ENCODE measurements around the gene VAPB.
"Not testable (repeated sequence)": the region's sequence is repeated elsewhere in the genome, so short reads cannot be mapped to it uniquely, and the experiment has no call there.

Gene VAPB

GRCh38 chr20:58359441-58359840, 29.6 kb upstream of the VAPB start:
- Histone ChIP-seq H3K36me3 (peaks cover 36 to 98% (median 74%) of the 10 kb centered on the region in 11 experiments), H3K4me2 (peak overlapping the region in 4 of 11 experiments; percentile 50 to 62 (median 56); a peak in 4 of 22 replicates), H3K9me3 (replicated peaks in 1 of 11) (no peaks in the 10 kb centered on the region), H3K4me3 (no peak overlapping the region), H3K9ac (no peak overlapping the region), H3K27me3 (no peaks in the 10 kb centered on the region), H4K20me1 (peaks cover 5 to 27% (median 14%) of the 10 kb centered on the region in 11 experiments; a peak in 12 of 22 replicates), H3K27ac (no peak overlapping the region), H3K4me1 (peaks cover 7 to 25% (median 19%) of the 10 kb centered on the region in 10 experiments)
- TF ChIP-seq Cebpa-rat (IDR thresholded peaks at IDR 0.05) = no peak

- Histone ChIP-seq H3K4me3 (no peak overlapping the region), H3K9ac (peak overlapping the region in 1 of 11 experiments; percentile 8; a peak in 2 of 22 replicates), H4K20me1 (peaks cover 5 to 27% (median 14%) of the 10 kb centered on the region in 11 experiments; a peak in 12 of 22 replicates), H3K9me3 (replicated peaks in 1 of 11) (no peaks in the 10 kb centered on the region), H3K4me2 (peak overlapping the region; percentile 35 to 69 (median 58); a peak in 20 of 22 replicates), H3K36me3 (peaks cover 30 to 98% (median 63%) of the 10 kb centered on the region in 11 experiments), H3K27me3 (no peaks in the 10 kb centered on the region), H3K4me1 (peaks cover 7 to 25% (median 19%) of the 10 kb centered on the region in 10 experiments), H3K27ac (no peak overlapping the region)
- TF ChIP-seq Cebpa-rat (IDR thresholded peaks at IDR 0.05) = no peak
Observed at GRCh38 chr20:58360936-58361335, 28.1 kb upstream of the VAPB start.

GRCh38 chr20:58361481-58362205, 27.4 kb upstream of the VAPB start:
- peaks cover 5 to 27% (median 14%) of the 10 kb centered on the region in 11 experiments; a peak in 12 of 22 replicates for H4K20me1 ChIP-seq
- peaks cover 29 to 98% (median 57%) of the 10 kb centered on the region in 11 experiments for H3K36me3 ChIP-seq
- peak overlapping the region in 8 of 11 experiments; percentile 20 to 69 (median 60); a peak in 11 of 22 replicates for H3K4me2 ChIP-seq
- no peak overlapping the region for H3K9ac ChIP-seq
- no peak overlapping the region for H3K27ac ChIP-seq
- peaks cover 7 to 25% (median 19%) of the 10 kb centered on the region in 10 experiments for H3K4me1 ChIP-seq
- no peaks in the 10 kb centered on the region for H3K27me3 ChIP-seq
- no peak overlapping the region for H3K4me3 ChIP-seq
- no peaks in the 10 kb centered on the region for H3K9me3 ChIP-seq (replicated peaks in 1 of 11)
- no peak for TF ChIP-seq Cebpa-rat (IDR thresholded peaks at IDR 0.05)

GRCh38 chr20:58362206-58362516, 26.9 kb upstream of the VAPB start:
- no peaks in the 10 kb centered on the region for H3K9me3 ChIP-seq (replicated peaks in 1 of 11)
- no peak overlapping the region for H3K27ac ChIP-seq
- H3K4me3 ChIP-seq = no peak overlapping the region
- H3K4me2 ChIP-seq = no peak overlapping the region
- no peak overlapping the region for H3K9ac ChIP-seq
- no peak for TF ChIP-seq Cebpa-rat (IDR thresholded peaks at IDR 0.05)
- peaks cover 32 to 98% (median 52%) of the 10 kb centered on the region in 11 experiments for H3K36me3 ChIP-seq
- H3K27me3 ChIP-seq = no peaks in the 10 kb centered on the region
- peaks cover 5 to 27% (median 14%) of the 10 kb centered on the region in 11 experiments; a peak in 12 of 22 replicates for H4K20me1 ChIP-seq
- peaks cover 7 to 25% (median 19%) of the 10 kb centered on the region in 10 experiments for H3K4me1 ChIP-seq

- no peak for TF ChIP-seq Cebpa-rat (IDR thresholded peaks at IDR 0.05)
- H3K4me3 ChIP-seq = no peak overlapping the region
- peaks cover 5 to 27% (median 14%) of the 10 kb centered on the region in 11 experiments; a peak in 12 of 22 replicates for H4K20me1 ChIP-seq
- H3K27me3 ChIP-seq = no peaks in the 10 kb centered on the region
- peaks cover 32 to 98% (median 50%) of the 10 kb centered on the region in 11 experiments; a peak in 21 of 22 replicates for H3K36me3 ChIP-seq
- H3K9ac ChIP-seq = no peak overlapping the region
- H3K4me1 ChIP-seq = peaks cover 7 to 25% (median 19%) of the 10 kb centered on the region in 10 experiments
- no peaks in the 10 kb centered on the region for H3K9me3 ChIP-seq (replicated peaks in 1 of 11)
- H3K27ac ChIP-seq = no peak overlapping the region
- H3K4me2 ChIP-seq = no peak overlapping the region
Observed at GRCh38 chr20:58362970-58363369, 26.1 kb upstream of the VAPB start.

- no peak overlapping the region for H3K4me3 ChIP-seq
- no peak overlapping the region for H3K27ac ChIP-seq
- peaks cover 10 to 72% (median 28%) of the 10 kb centered on the region in 11 experiments; a peak in 20 of 22 replicates for H3K36me3 ChIP-seq
- H3K9ac ChIP-seq = no peak overlapping the region
- H4K20me1 ChIP-seq = peaks cover 0 to 6% (median under 1%) of the 10 kb centered on the region in 11 experiments; a peak in 7 of 22 replicates
- H3K9me3 ChIP-seq (replicated peaks in 1 of 11) = no peaks in the 10 kb centered on the region
- peaks cover 0 to under 1% (median 0%) of the 10 kb centered on the region in 10 experiments; a peak in 2 of 20 replicates for H3K4me1 ChIP-seq
- TF ChIP-seq Cebpa-rat (IDR thresholded peaks at IDR 0.05) = no peak
- no peak overlapping the region for H3K4me2 ChIP-seq
- H3K27me3 ChIP-seq = no peaks in the 10 kb centered on the region
Observed at GRCh38 chr20:58366866-58367265, 22.2 kb upstream of the VAPB start.

- no peak overlapping the region for H3K27ac ChIP-seq
Observed at GRCh38 chr20:58372806-58373205, 16.2 kb upstream of the VAPB start.

GRCh38 chr20:58373296-58373695, 15.7 kb upstream of the VAPB start:
- not testable (repeated sequence) for H4K20me1 ChIP-seq

More at GRCh38 chr20:58372806-58373205, 16.2 kb upstream of the VAPB start:
- Histone ChIP-seq H4K20me1 (no peaks in the 10 kb centered on the region), H3K36me3 (peaks cover 0 to 13% (median 0%) of the 10 kb centered on the region in 11 experiments; a peak in 4 of 22 replicates), H3K27me3 (no peaks in the 10 kb centered on the region), H3K4me3 (no peak overlapping the region), H3K4me1 (peaks cover 0 to 10% (median 7%) of the 10 kb centered on the region in 10 experiments; a peak in 6 of 20 replicates), H3K9ac (no peak overlapping the region), H3K4me2 (no peak overlapping the region), H3K9me3 (replicated peaks in 1 of 11) (no peaks in the 10 kb centered on the region)
- TF ChIP-seq Cebpa-rat (IDR thresholded peaks at IDR 0.05) = no peak

GRCh38 chr20:58374027-58374850, 14.8 kb upstream of the VAPB start:
- Histone ChIP-seq H3K4me1 (peaks cover 0 to 13% (median 8%) of the 10 kb centered on the region in 10 experiments; a peak in 6 of 20 replicates), H3K9ac (no peak overlapping the region), H3K27me3 (no peaks in the 10 kb centered on the region), H3K4me2 (peak overlapping the region in 4 of 11 experiments; percentile 15 to 32 (median 16); a peak in 3 of 22 replicates), H4K20me1 (no peaks in the 10 kb centered on the region), H3K27ac (no peak overlapping the region), H3K36me3 (no peaks in the 10 kb centered on the region), H3K4me3 (no peak overlapping the region), H3K9me3 (replicated peaks in 1 of 11) (no peaks in the 10 kb centered on the region)
- no peak for TF ChIP-seq Cebpa-rat (IDR thresholded peaks at IDR 0.05)

More at GRCh38 chr20:58373296-58373695, 15.7 kb upstream of the VAPB start:
- H3K4me3 ChIP-seq; H3K27ac ChIP-seq; H3K9me3 ChIP-seq (replicated peaks in 1 of 11); H3K9ac ChIP-seq; H3K4me2 ChIP-seq; H3K36me3 ChIP-seq; H3K27me3 ChIP-seq: not testable (repeated sequence)
- H3K4me1 ChIP-seq = peaks cover 0 to 13% (median 8%) of the 10 kb centered on the region in 10 experiments; a peak in 6 of 20 replicates
